Measurements from ENCODE around the gene F10. TPM values are rescaled to one million over a fixed set of nuclear protein-coding genes. Genes with fewer than 3 reads are reported as not detected.
"Not testable (repeated sequence)": the region's sequence is repeated elsewhere in the genome, so short reads cannot be mapped to it uniquely, and the experiment has no call there.

F10 gene
- total RNA-seq, 1 experiment from 2014 or later = 0.10 TPM

GRCh38 chr13:113152984-113153809, 30.6 kb downstream of the F10 start:
- no peak for DNase-seq (ENCODE audit: low read depth)

GRCh38 chr13:113153810-113154748, 31.5 kb downstream of the F10 start:
- peak; percentile 44 for DNase-seq (ENCODE audit: low read depth)

DNA sequence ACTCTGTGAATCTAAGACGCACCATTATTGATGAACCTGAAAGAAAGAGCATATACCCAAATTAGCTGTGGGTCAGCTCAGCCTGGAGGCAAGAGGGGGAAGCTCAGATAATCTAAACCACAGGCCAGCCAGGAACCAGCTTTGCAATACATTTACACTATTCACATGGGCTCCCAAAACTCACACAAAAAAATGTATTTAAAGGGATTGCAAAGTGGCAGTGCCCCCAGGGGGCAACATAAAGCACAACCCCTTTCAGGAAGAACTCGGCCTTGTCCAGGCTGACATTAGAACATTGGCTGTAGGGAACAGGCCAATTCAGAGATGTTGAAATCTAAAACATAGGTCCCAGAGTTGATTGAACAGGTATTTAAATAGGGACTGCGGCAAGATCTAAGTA, 32.6 kb downstream of the F10 start:
- DNase-seq (ENCODE audit: low read depth) = no peak

DNA sequence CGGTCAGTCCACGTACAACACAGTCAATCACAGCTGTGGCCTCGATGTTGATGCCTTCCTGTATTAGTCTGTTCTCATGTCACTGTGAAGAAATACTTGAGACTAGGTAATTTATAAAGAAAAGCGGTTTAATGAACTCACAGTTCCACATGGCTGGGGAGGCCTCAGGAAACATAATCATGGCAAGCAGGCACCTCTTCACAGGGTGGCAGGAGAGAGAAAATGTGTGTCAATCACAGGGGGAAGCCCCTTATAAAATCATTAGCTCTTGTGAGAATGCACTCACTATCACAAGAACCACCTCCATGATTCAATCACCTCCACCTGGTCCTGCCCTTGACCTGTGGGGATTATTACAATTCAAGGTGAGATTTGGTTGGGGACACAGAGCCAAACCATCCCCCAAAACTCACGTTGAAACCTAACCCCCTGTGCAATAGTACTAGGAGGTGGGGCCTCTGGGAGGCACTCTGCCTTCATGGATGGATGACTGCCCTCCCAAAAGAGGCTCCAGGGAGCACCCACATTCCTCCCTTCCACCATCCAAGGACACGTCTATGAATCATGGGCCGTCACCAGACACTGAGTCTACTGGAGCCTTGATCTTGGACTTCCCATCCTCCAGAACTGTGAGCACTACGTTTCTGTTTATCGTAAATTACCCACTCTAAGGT, 33.5 kb downstream of the F10 start:
- no peak for DNase-seq (ENCODE audit: low read depth)

GRCh38 chr13:113157206-113157928, 34.8 kb downstream of the F10 start:
- no peak for DNase-seq (ENCODE audit: low read depth)

- no peak for DNase-seq (ENCODE audit: low read depth)
Measured at GRCh38 chr13:113157929-113158747, 35.5 kb downstream of the F10 start, which contains the start of gene PROZ. TSS of gene PROZ (plus strand) at chr13:113158648. CDS start at chr13:113158661, 13 bp downstream.

GRCh38 chr13:113158946-113159345, 36.3 kb downstream of the F10 start:
- no peak for DNase-seq (ENCODE audit: low read depth)

- DNase-seq (ENCODE audit: low read depth) = no peak
Measured at GRCh38 chr13:113159701-113160100, 37.1 kb downstream of the F10 start.

GRCh38 chr13:113160983-113161382, 38.4 kb downstream of the F10 start:
- no peak for DNase-seq (ENCODE audit: low read depth)

GRCh38 chr13:113161433-113161832, 38.8 kb downstream of the F10 start:
- no peak for DNase-seq (ENCODE audit: low read depth)

DNA sequence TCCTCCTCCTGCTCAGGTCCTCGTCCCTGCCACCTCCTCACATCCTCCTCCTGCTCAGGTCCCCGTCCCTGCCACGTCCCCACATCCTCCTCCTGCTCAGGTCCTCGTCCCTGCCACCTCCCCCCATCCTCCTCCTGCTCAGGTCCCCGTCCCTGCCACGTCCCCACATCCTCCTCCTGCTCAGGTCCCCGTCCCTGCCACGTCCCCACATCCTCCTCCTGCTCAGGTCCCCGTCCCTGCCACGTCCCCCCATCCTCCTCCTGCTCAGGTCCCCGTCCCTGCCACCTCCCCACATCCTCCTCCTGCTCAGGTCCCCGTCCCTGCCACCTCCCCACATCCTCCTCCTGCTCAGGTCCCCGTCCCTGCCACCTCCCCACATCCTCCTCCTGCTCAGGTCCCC, 39.4 kb downstream of the F10 start:
- not testable (repeated sequence) for DNase-seq (ENCODE audit: low read depth)

GRCh38 chr13:113162783-113163685, 40.4 kb downstream of the F10 start:
- no peak for DNase-seq (ENCODE audit: low read depth)

- DNase-seq (ENCODE audit: low read depth) = no peak
Measured at GRCh38 chr13:113164492-113164891, 41.9 kb downstream of the F10 start.

- DNase-seq (ENCODE audit: low read depth) = no peak
Measured at GRCh38 chr13:113166266-113166665, 43.7 kb downstream of the F10 start.

DNA sequence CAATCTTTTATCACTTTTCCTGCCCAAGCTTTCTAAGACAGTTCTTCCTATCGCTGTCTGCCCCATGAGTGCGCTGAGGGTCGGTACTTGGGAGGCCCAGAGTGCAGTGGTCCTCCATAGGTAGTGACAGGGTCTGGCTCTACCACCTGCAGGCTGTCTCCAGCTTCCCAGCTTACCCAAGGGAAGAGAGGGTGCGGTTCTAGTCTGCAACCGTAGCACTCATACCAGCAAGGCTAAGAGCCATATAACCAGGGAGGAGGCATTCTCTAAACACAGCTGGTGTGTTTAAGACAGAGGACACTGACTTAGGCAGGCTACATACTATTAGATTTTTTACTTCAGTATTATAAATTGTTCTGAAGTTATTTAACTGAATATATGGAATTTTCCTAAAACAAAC, 44.1 kb downstream of the F10 start:
- no peak for DNase-seq (ENCODE audit: low read depth)

DNA sequence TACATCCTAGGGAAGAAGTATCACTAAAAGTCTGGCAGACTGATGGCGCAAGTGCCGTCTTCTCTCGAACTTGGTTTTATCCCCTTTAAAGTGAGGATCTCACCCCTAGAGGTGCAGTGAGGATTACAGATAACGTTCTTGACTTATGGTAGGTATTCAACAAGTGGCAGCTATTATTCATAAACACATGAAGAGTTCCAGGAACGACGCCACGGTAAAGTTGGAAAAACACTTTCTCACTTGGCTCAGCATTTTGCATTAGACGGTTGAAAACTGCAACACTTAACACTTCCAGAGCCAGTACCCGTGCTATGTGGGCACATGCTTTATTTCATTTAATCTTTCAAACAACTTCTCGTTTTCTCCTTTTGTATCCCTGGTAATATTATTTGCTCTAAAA, 44.6 kb downstream of the F10 start:
- DNase-seq (ENCODE audit: low read depth) = no peak

DNA sequence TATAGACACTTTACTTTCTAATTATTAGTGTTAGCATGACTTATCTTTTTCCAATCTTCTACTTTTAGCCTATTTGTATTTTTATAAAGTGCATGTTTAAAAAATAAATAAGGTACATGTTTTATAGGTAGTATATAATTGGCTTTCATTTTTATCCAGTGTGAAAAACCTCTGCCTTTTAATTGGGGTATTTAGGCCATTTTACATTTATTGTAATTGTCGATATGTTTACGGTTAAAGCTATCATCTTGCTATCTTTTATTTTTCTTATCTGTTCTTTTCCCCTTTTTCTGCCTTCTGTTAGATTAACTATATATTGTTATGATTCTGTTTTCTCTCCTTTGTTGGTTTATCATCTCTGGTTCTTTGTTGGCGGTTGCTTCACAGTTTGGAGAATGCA, 45.0 kb downstream of the F10 start:
- no peak for DNase-seq (ENCODE audit: low read depth)

DNA sequence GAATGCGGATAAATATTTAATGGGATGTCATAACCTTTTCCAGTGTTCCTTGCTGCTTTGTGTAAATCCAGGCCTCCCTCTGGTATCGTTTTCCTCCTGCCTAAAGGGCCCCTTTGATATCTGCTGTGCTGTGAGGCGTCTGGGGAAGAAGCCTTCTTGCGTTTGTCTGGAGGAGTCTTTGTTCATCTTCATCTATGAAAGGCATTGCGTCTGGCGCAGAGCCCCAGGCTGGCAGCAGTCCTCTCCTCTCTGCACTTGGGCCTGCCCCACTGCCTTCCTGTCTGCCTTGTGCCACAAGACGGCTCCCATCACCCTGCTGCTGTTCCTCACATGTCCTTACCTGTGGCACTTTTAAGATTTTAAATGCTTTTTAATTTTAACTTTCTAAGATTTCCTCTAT, 45.6 kb downstream of the F10 start:
- no peak for DNase-seq (ENCODE audit: low read depth)

Measured in M059J (cell line).